ENCODE results near the gene SMTNL2. TPM values are rescaled to one million over a fixed set of nuclear protein-coding genes. Genes with fewer than 3 reads are reported as not detected.
"Not testable (repeated sequence)": the region's sequence is repeated elsewhere in the genome, so short reads cannot be mapped to it uniquely, and the experiment has no call there.

SMTNL2 gene
- total RNA-seq, 1 donor: not detected

DNA sequence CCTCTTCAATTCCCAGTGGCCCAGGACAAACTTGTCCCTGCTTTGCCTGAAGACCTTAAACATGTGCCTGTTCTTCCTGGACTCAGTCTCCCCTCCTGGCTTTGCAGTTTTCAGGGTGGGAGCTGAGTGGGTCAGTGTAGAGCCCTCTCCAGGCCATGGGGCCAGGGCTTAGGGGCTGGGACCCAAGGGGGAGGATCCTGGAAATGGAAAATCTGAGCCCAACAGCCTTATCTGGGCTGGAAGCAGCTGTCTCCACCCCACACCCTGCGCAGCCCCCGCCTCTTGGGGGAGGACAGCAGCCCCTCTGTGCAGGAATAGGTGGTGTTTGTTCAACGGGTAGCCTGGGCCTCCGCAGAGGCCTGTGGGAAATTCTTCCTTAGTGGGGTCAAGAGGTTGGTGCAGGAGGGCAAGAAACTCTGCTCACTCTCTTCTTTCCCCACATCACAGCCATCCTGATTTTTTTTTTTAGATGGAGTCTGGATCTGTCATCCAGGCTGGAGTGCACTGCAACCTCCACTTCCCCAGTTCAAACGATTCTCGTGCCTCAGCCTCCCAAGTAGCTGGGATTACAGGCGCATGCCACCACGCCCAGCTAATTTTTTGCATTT is 6.8 kb upstream of the SMTNL2 start:
- Histone ChIP-seq H3K27ac (ENCODE audit: low read depth, low read length) (no peak overlapping the region), H3K27me3 (ENCODE audit: insufficient read depth, low read length) (peaks cover 6% of the 10 kb centered on the region), H3K4me2 (ENCODE audit: insufficient read depth, low read length) (no peak overlapping the region), H2AFZ (ENCODE audit: low read length) (no peak overlapping the region), H3K79me2 (ENCODE audit: insufficient read depth, low read length) (no peaks in the 10 kb centered on the region), H3K9me3 (ENCODE audit: low read depth, low read length) (no peaks in the 10 kb centered on the region), H3K36me3 (ENCODE audit: insufficient read depth, low read length) (no peaks in the 10 kb centered on the region), H3K4me3 (ENCODE audit: insufficient read depth, low read length) (no peak overlapping the region), H4K20me1 (ENCODE audit: insufficient read depth, low read length) (no peaks in the 10 kb centered on the region), H3K4me1 (ENCODE audit: insufficient read depth, low read length) (no peaks in the 10 kb centered on the region)
- TF ChIP-seq, protein P1, sequence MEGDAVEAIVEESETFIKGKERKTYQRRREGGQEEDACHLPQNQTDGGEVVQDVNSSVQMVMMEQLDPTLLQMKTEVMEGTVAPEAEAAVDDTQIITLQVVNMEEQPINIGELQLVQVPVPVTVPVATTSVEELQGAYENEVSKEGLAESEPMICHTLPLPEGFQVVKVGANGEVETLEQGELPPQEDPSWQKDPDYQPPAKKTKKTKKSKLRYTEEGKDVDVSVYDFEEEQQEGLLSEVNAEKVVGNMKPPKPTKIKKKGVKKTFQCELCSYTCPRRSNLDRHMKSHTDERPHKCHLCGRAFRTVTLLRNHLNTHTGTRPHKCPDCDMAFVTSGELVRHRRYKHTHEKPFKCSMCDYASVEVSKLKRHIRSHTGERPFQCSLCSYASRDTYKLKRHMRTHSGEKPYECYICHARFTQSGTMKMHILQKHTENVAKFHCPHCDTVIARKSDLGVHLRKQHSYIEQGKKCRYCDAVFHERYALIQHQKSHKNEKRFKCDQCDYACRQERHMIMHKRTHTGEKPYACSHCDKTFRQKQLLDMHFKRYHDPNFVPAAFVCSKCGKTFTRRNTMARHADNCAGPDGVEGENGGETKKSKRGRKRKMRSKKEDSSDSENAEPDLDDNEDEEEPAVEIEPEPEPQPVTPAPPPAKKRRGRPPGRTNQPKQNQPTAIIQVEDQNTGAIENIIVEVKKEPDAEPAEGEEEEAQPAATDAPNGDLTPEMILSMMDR (IDR thresholded peaks at IDR 0.05; ENCODE audit: extremely low read depth, low read depth, low read length): no peak
- DNase-seq (ENCODE audit: insufficient read length, low spot score, missing footprints): no peak

DNA sequence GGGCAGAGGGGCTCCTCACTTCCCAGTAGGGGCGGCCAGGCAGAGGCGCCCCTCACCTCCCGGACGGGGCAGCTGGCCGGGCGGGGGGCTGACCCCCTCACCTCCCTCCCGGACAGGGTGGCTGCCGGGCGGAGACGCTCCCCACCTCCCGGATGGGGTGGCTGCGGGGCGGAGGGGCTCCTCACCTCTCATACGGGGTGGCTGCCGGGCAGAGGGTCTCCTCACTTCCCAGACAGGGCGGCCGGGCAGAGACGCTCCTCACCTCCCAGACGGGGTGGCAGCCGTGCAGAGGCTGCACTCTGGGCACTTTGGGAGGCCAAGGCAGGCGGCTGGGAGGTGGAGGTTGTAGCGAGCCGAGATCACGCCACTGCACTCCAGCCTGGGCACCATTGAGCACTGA is 6.0 kb upstream of the SMTNL2 start:
- not testable (repeated sequence) for H4K20me1 ChIP-seq (ENCODE audit: insufficient read depth, low read length); H3K36me3 ChIP-seq (ENCODE audit: insufficient read depth, low read length); H3K27ac ChIP-seq (ENCODE audit: low read depth, low read length); DNase-seq (ENCODE audit: insufficient read length, low spot score, missing footprints); H3K79me2 ChIP-seq (ENCODE audit: insufficient read depth, low read length); H3K4me3 ChIP-seq (ENCODE audit: insufficient read depth, low read length); H3K4me2 ChIP-seq (ENCODE audit: insufficient read depth, low read length); H3K4me1 ChIP-seq (ENCODE audit: insufficient read depth, low read length); H3K9me3 ChIP-seq (ENCODE audit: low read depth, low read length); H2AFZ ChIP-seq (ENCODE audit: low read length)
- peaks cover 15% of the 10 kb centered on the region for H3K27me3 ChIP-seq (ENCODE audit: insufficient read depth, low read length)

DNA sequence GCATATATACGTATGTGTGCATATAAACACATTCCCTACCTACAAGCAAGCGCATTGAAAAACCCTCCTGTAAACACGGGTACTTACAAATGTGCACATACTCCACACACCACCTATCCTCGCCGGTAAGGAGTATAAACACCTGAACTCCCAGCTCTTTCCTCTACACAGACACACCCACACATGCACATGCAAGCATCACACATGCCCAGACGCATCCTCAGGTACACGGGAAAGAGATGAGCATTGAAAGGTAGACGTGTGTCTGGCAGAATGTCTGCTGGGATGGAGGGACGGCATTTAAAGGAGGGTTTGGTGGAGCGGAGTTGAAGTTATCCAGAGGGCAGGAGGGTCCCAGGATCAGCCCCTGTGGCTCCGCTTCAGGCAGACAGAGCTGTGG is 4.7 kb upstream of the SMTNL2 start:
- Histone ChIP-seq H3K36me3 (ENCODE audit: insufficient read depth, low read length) (no peaks in the 10 kb centered on the region), H3K9me3 (ENCODE audit: low read depth, low read length) (no peaks in the 10 kb centered on the region), H3K4me3 (ENCODE audit: insufficient read depth, low read length) (no peak overlapping the region), H4K20me1 (ENCODE audit: insufficient read depth, low read length) (no peaks in the 10 kb centered on the region), H3K79me2 (ENCODE audit: insufficient read depth, low read length) (no peaks in the 10 kb centered on the region), H3K4me2 (ENCODE audit: insufficient read depth, low read length) (no peak overlapping the region), H2AFZ (ENCODE audit: low read length) (no peak overlapping the region), H3K4me1 (ENCODE audit: insufficient read depth, low read length) (no peaks in the 10 kb centered on the region), H3K27ac (ENCODE audit: low read depth, low read length) (no peak overlapping the region), H3K27me3 (ENCODE audit: insufficient read depth, low read length) (peaks cover 24% of the 10 kb centered on the region)
- TF ChIP-seq, protein P1 (IDR thresholded peaks at IDR 0.05; ENCODE audit: extremely low read depth, low read depth, low read length): no peak
- no peak for DNase-seq (ENCODE audit: insufficient read length, low spot score, missing footprints)

DNA sequence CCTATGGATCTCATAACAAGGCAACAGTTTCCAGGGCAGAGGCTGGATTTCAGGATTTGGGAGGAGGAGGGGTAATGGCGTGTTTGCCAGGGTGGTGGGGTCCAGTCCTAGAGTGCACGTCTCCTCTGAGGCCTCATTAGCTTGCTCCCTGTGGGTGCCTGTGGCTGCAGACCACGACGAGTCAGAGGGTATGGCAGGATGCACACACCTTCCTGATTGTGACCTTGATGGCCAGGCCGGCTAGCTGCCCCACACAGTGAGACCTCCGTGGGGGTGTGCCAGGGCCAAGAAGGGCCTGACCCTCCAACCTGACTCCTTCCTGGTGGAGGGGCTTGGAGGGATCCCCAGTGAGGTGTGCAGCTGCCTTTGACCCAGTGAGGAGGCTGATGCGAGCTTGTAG is 4.0 kb upstream of the SMTNL2 start:
- TF ChIP-seq, protein P1 (IDR thresholded peaks at IDR 0.05; ENCODE audit: extremely low read depth, low read depth, low read length): no peak
- peaks cover 28% of the 10 kb centered on the region for H3K27me3 ChIP-seq (ENCODE audit: insufficient read depth, low read length)
- H3K4me1 ChIP-seq (ENCODE audit: insufficient read depth, low read length): no peaks in the 10 kb centered on the region
- no peak overlapping the region for H3K4me2 ChIP-seq (ENCODE audit: insufficient read depth, low read length)
- no peak for DNase-seq (ENCODE audit: insufficient read length, low spot score, missing footprints)
- no peak overlapping the region for H3K4me3 ChIP-seq (ENCODE audit: insufficient read depth, low read length)
- H3K36me3 ChIP-seq (ENCODE audit: insufficient read depth, low read length): no peaks in the 10 kb centered on the region
- H3K9me3 ChIP-seq (ENCODE audit: low read depth, low read length): no peaks in the 10 kb centered on the region
- H4K20me1 ChIP-seq (ENCODE audit: insufficient read depth, low read length): no peaks in the 10 kb centered on the region
- H2AFZ ChIP-seq (ENCODE audit: low read length): no peak overlapping the region
- H3K79me2 ChIP-seq (ENCODE audit: insufficient read depth, low read length): no peaks in the 10 kb centered on the region
- H3K27ac ChIP-seq (ENCODE audit: low read depth, low read length): no peak overlapping the region

All from osteoblast (primary cell).